ENCODE data around the gene HDAC4.

Gene HDAC4

DNA sequence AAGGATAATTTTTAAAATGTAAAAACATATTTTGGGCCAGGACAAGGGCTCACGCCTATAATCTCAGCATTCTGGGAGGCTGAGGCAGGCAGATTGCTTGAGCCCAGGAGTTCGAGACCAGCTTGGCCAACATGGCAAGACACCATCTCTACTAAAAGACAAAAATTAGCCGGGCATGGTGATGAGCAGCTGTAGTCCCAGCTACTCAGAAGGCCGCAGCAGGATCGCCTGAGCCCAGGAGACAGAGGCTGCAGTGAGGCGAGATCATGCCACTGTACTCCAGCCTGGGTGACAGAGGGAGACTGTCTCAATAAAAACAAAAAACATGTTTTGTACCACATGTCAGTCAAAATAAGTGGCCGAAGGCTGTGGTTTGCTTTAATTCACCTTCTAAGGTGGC, 122.5 kb downstream of the HDAC4 start:
- H3K4me3 ChIP-seq (ENCODE audit: low read length) = no peak overlapping the region
- no peak for TF ChIP-seq CTCF (conservative IDR thresholded peaks at IDR 0.05; ENCODE audit: low read length)
- no peak for DNase-seq (ENCODE audit: low read depth)

DNA sequence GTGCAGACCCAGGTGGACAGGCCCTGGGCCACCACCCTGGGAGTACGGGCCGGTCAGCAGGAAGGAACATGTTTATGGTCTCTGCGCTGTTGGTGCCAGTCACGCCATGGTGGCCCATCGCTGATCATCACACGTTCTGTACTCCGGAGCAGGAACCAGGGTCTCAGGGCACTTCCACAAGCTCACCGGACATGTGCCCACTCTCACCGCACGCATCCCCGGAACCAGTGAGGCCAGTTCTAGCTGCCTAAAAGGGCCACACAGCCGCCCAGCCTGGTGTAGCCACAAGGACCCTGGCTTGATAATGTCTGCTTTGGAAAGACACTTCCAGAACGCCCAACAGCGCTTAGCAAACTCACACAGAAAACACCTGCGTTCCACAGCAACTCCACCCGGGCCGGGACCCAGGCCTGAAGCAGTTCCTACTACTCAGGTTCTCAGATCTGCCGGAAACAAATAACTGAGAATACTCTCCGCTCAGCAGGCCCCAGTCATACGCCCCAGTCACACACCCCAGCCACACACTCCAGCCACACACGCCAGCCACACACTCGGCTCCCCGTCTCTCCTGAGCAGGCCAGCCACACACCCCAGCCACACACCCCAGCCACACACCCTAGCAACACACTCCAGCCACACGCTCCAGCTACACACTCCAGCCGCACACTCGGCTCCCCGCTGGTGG, 123.3 kb downstream of the HDAC4 start:
- no peak overlapping the region for H3K4me3 ChIP-seq (ENCODE audit: low read length)
- no peak for DNase-seq (ENCODE audit: low read depth)
- TF ChIP-seq CTCF (conservative IDR thresholded peaks at IDR 0.05; ENCODE audit: low read length) = no peak

- no peak for DNase-seq (ENCODE audit: low read depth)
- no peak; the same call in 1 of the 2 replicates for TF ChIP-seq CTCF (conservative IDR thresholded peaks at IDR 0.05; ENCODE audit: low read length)
- H3K4me3 ChIP-seq (ENCODE audit: low read length) = no peak overlapping the region
Observed at GRCh38 chr2:239276851-239277250, 124.0 kb downstream of the HDAC4 start.

DNA sequence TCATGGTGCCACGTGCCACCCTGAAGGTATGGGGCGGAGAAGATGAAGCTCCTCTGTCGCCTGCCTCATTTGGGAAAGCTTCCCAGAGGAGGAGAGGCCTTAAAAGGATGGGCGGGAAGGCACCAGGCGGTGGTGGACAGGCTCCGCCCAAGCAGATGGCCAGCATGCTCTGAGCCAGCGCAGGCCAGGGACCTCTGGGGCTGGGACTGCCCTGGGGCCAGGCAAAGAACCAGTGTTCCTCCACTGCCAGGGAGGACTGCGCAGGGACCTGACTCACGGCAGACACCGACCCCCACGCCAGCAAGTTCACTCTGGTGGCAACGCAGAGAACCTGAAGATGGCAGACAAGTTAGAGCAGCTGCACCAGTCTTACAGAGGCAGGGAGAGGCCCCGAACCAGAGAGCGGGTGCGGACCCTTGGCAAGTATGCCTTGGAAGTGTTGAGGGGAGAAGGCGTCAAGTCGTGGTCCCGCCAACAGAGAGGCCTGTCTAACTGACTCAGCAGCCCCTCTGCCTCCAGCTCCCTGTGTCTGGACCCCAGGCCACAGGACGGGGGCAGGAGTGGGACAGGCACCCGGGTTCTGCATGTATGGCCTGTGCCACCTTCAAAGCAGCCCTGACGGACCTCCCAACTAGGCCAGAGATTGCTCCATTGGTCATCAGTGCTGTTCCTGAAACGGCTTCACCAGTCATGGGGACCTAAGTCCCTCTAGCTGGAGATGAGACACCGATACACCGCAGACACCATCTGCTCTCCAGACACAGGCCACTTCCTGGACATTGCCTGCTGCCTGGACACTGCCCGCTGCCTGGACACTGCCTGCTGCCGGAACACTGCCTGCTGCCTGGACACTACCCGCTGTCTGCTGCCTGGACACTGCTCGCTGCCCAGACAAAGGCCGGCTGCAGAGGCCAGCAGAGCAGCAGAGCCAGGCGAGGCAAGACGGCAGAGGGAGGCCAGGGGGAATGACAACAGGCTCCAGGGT, 124.7 kb downstream of the HDAC4 start:
- DNase-seq (ENCODE audit: low read depth) = peak; percentile 92
- TF ChIP-seq CTCF (conservative IDR thresholded peaks at IDR 0.05; ENCODE audit: low read length) = no peak
- peak overlapping the region; percentile 50 for H3K4me3 ChIP-seq (ENCODE audit: low read length)

DNA sequence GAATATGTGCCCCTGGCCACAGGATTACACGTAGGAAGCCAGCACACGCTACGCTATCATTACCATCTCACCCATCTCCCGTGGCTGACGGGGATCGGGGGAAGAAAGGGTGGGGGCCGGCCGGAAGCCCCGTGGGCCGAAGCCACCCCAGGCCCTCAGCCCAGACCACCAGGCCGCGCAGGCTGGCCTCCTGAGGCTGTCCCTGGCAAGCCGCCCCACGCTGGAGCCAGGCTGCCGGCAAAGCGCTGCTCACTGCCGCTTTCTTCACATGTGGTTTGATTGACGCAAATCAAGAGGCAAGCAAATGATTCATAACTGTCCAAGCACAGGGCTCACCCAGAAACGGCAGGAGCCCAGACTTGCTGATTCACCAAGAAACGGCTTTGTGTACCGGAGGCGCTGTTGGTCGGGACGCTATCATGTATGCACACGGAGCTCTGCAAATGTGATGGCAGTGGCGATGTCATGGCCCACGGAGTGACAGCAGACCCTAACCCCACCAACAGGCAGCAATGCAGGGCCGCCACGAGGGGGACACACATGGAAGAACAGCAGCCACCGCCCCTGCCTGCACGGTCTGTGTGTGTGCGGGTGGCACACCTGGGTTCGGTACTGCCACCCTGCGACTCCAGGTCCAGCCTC, 125.7 kb downstream of the HDAC4 start:
- peak; percentile 28 for TF ChIP-seq CTCF (conservative IDR thresholded peaks at IDR 0.05; ENCODE audit: low read length)
- DNase-seq (ENCODE audit: low read depth) = peak; percentile 98
- H3K4me3 ChIP-seq (ENCODE audit: low read length) = peak overlapping the region; percentile 50

DNA sequence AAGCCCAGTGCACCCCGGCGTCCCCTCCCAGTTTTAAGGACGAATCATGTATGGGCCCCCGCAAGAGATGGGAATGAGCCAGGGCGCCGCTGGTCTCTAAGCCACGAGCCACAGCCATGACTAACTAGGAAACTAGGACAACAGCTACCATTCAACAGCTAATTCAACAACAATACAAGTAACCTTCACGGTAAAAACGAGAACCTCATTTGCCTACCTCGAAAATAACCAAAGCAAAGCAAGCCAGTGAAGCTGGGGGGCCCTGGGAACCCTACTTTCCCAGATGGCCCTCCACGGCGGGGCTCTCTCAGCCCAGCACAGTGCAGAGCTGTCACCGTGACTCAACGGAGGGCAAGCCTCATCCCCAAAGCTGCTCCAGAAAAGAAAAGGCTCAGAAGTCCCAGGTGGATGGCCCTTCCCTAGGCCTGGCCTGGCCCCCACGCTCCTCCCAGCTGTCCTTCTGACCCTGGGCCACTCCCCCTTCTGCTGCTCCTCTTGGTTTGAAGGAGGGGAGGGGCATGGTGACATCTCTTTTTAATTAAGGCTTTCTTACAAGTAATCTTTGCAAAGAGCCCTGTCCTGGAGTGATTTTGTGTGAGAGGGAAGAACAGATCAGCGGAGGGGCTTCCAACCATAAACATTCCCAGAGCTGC, 126.3 kb downstream of the HDAC4 start:
- TF ChIP-seq CTCF (conservative IDR thresholded peaks at IDR 0.05; ENCODE audit: low read length) = no peak
- peak overlapping the region; percentile 37 for H3K4me3 ChIP-seq (ENCODE audit: low read length)
- DNase-seq (ENCODE audit: low read depth) = peak; percentile 81
